Fibroblast of the aortic adventitia (primary cell): Measurements from ENCODE around the gene KCNQ5. TPM values are rescaled to one million over a fixed set of nuclear protein-coding genes. Genes with fewer than 3 reads are reported as not detected.

Experiments used
- DNase-seq: peaks from one replicate; pipeline ENCODE4 v3.0.0-alpha.2; 2010; ENCODE audit warnings: low read depth
- H3K4me3 ChIP-seq: 2 replicates; pipeline ENCODE4 v1.5.1; 2011; ENCODE audit warnings: low read depth, mild to moderate bottlenecking, control low read depth, low read length, moderate library complexity
- total RNA-seq: library from RNA; depleted of rRNA; stranded (reverse); fragments of >200 nt; gene quantifications from 2 replicates; pipeline ENCODE4 v1.2.3, GENCODE V29; 2012; ENCODE audit warnings: low replicate concordance
- TF ChIP-seq, protein P1 (sequence below): IDR thresholded peaks from 2 replicates; pipeline ENCODE4 v1.5.1; 2011; ENCODE audit warnings: mild to moderate bottlenecking, low read length, control low read depth, inconsistent platforms; ENCODE audit not compliant: insufficient read depth

Gene KCNQ5
- total RNA-seq, 1 donor: 9.4 TPM

GRCh38 chr6:72769459-72770125 is 147.7 kb downstream of the KCNQ5 start:
- no peak overlapping the region for H3K4me3 ChIP-seq
- no peak for DNase-seq
- TF ChIP-seq, protein P1, sequence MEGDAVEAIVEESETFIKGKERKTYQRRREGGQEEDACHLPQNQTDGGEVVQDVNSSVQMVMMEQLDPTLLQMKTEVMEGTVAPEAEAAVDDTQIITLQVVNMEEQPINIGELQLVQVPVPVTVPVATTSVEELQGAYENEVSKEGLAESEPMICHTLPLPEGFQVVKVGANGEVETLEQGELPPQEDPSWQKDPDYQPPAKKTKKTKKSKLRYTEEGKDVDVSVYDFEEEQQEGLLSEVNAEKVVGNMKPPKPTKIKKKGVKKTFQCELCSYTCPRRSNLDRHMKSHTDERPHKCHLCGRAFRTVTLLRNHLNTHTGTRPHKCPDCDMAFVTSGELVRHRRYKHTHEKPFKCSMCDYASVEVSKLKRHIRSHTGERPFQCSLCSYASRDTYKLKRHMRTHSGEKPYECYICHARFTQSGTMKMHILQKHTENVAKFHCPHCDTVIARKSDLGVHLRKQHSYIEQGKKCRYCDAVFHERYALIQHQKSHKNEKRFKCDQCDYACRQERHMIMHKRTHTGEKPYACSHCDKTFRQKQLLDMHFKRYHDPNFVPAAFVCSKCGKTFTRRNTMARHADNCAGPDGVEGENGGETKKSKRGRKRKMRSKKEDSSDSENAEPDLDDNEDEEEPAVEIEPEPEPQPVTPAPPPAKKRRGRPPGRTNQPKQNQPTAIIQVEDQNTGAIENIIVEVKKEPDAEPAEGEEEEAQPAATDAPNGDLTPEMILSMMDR: no peak

DNA sequence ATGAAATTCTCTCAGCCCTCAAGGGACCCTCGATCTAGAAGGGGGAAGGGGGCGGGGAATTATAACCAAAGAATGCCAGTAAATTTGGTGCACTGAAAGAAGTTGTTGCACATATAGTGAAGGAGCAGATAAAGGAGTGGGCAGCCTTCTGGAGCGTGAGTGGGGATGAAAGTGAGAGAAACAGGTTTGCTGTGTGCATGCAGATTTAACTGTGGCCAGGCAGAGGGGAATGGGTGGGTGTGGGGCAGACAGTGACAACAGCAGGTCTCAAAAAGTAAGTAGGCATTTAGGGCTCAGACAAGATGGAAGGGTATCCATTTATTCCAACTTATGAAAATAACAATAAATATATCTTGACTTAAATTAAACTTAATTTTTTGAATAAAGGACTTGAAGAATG is 149.1 kb downstream of the KCNQ5 start:
- TF ChIP-seq, protein P1: no peak
- no peak overlapping the region for H3K4me3 ChIP-seq
- DNase-seq: no peak

DNA sequence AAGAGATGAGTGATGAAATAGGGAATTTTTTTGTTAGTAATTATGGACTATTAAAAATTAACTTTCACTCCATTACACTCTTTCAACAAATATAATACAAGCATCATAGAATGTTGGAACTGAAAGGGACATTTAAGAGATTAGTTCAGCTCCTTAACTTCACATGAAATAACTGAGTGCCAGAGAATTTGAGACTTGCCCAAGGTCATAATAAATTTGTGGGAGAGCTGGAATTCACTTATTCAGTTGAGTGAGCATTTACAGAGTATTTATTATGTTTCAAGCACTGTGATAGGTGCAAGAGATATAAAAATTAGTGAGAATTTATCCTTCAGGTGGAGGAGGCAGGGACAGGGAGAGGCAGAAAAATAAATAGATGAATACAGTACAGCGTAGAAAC is 154.6 kb downstream of the KCNQ5 start:
- no peak for DNase-seq
- H3K4me3 ChIP-seq: no peak overlapping the region
- TF ChIP-seq, protein P1: no peak

- TF ChIP-seq, protein P1: no peak
- no peak overlapping the region for H3K4me3 ChIP-seq
Observed at GRCh38 chr6:72781624-72782023, 159.8 kb downstream of the KCNQ5 start.

DNA sequence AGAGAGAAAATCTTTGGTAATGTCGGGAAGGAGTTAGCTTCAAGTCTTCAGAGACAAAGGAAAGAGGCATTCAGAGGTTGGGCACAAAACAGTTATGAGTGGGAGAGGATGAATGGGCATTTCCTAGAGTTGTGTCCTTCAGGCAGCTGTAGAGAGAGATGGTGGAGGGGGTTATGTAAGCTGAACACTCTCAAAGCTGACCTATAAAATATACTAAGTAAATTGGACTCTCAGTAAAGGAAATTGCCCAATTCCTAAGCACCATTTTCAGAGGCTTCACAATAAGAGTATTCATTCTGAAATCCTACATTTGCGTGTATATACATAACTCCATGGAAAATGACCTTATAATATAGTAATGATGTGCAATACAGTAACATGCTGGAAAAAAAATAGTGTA is 161.2 kb downstream of the KCNQ5 start:
- TF ChIP-seq, protein P1: no peak
- H3K4me3 ChIP-seq: no peak overlapping the region
- DNase-seq: peak; percentile 27

More at GRCh38 chr6:72781624-72782023, 159.8 kb downstream of the KCNQ5 start:
- no peak for DNase-seq

DNA sequence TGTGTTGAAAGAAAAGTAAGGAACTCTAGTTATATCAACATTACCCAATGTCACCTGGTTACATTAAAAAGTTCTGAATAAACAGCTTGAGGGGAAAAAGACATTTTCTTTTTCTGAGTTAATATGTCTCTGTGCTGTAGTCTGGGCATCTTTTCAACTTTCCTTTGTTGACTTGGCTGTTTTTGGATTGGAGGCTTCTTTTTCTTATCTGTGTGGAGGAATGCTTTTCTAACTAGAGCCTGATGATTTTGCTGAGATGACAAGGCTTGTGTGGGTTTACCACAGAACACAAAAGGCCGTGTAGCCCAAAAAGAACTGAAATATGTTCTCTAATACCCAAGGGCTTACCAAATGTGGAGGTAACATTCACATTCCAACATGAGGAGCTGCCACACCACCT is 161.8 kb downstream of the KCNQ5 start:
- DNase-seq: peak; percentile 92
- peak overlapping the region; percentile 32 for H3K4me3 ChIP-seq
- TF ChIP-seq, protein P1: no peak

- TF ChIP-seq, protein P1: no peak
- H3K4me3 ChIP-seq: peak overlapping the region; percentile 32
- peak; percentile 73 for DNase-seq
Observed at GRCh38 chr6:72784071-72784470, 162.2 kb downstream of the KCNQ5 start.
